Endometrial microvascular endothelial cells (primary cell): Measurements from ENCODE around the gene CDC16. TPM values are rescaled to one million over a fixed set of nuclear protein-coding genes. Genes with fewer than 3 reads are reported as not detected.

Experiments
- in situ Hi-C: cut with HindIII; loops from 2 replicates; pipeline ENCODE4 v1.10.0; 2017; ENCODE audit warnings: low sequenced_read_pairs, low pct_unique_long_range_greater_than_20kb; ENCODE audit errors: inconsistent ontology term
- total RNA-seq: library from RNA; depleted of rRNA; stranded (reverse); fragments of >200 nt; gene quantifications from one replicate; pipeline ENCODE4 v1.2.3, GENCODE V29; 2015; ENCODE audit errors: inconsistent ontology term

Gene CDC16
- total RNA-seq, 1 donor from 2014 or later = 44.3 TPM

GRCh38 chr13:114284680-114285079, 50.0 kb downstream of the CDC16 start:
- in situ Hi-C loops = no loop called here

- in situ Hi-C loops = no loop called here
These were observed 50.6 kb downstream of the CDC16 start for GRCh38 chr13:114285166-114285808.

- in situ Hi-C loops = no loop called here
These were observed 52.1 kb downstream of the CDC16 start for GRCh38 chr13:114286808-114287207.

GRCh38 chr13:114288157-114288591, 53.5 kb downstream of the CDC16 start:
- in situ Hi-C loops = no loop called here

- in situ Hi-C loops = no loop called here
These were observed 61.8 kb downstream of the CDC16 start for GRCh38 chr13:114296448-114296847.

- in situ Hi-C loops = no loop called here
These were observed 62.2 kb downstream of the CDC16 start for GRCh38 chr13:114296902-114297301.

- in situ Hi-C loops = no loop called here
These were observed 64.2 kb downstream of the CDC16 start for GRCh38 chr13:114298866-114299265.

- in situ Hi-C loops = no loop called here
These were observed 65.1 kb downstream of the CDC16 start for GRCh38 chr13:114299604-114300305.

- in situ Hi-C loops = no loop called here
These were observed 69.1 kb downstream of the CDC16 start for GRCh38 chr13:114303700-114304327.

- in situ Hi-C loops = no loop called here
These were observed 69.8 kb downstream of the CDC16 start for GRCh38 chr13:114304346-114305034.

- in situ Hi-C loops = no loop called here
These were observed 74.4 kb downstream of the CDC16 start for GRCh38 chr13:114309086-114309485.

GRCh38 chr13:114309806-114310410, 75.2 kb downstream of the CDC16 start:
- in situ Hi-C loops = no loop called here

GRCh38 chr13:114310956-114311355, 76.3 kb downstream of the CDC16 start:
- in situ Hi-C loops = no loop called here

GRCh38 chr13:114311387-114311786, 76.7 kb downstream of the CDC16 start:
- in situ Hi-C loops = no loop called here

GRCh38 chr13:114311908-114312307, 77.2 kb downstream of the CDC16 start:
- in situ Hi-C loops = no loop called here

- in situ Hi-C loops = no loop called here
These were observed 78.6 kb downstream of the CDC16 start for GRCh38 chr13:114313061-114313860.

- in situ Hi-C loops = no loop called here
These were observed 79.6 kb downstream of the CDC16 start, which contains the start of gene CHAMP1 for GRCh38 chr13:114314074-114314912. Gene CHAMP1, plus strand, starts transcription at chr13:114314503. Its CDS starts 9,340 bp downstream, at chr13:114323843.
